K562 (cell line): Measurements from ENCODE around the gene ZDHHC3. TPM values are rescaled to one million over a fixed set of nuclear protein-coding genes. Genes with fewer than 3 reads are reported as not detected.

Experiments
- ATAC-seq: fragments of 200-7000 bp; cut with Tn5 transposase; 3 replicates; pipeline ENCODE4 v1.9.1; 2020; ENCODE audit warnings: moderate library complexity
- BruUV-seq: library from RNA; stranded (reverse); fragments of 400-500 nt; replicated peaks from 2 replicates; lab custom pipeline; 2021; lab: Mats Ljungman, UMichigan
- CTCF ChIA-PET: fragments of 300-600 bp; formaldehyde crosslinking; extraction: SDS; loops from one replicate; lab custom pipeline; 2021; ENCODE audit warnings: low intra/inter-chr PET ratio; lab: Yijun Ruan, JAX
- POLR2A ChIA-PET: fragments of 300-600, 350-650 bp; sonication (Branson Sonifier 250); formaldehyde crosslinking; extraction: SDS; loops from one replicate; lab custom pipeline; 2021; ENCODE audit warnings: antibody characterized with exemption, inconsistent platforms; lab: Yijun Ruan, JAX
- DNase-seq, 4 experiments: peaks; one replicate each; pipeline versions ENCODE4 v3.0.0 to v3.0.0-alpha.2; 2011 to 2018; ENCODE audit warnings: low spot score in 3 of 4, mixed read lengths in 3 of 4; ENCODE audit errors: extremely low read depth in 1 of 4
- FAIRE-seq: peaks from 2 replicates; lab custom pipeline; 2011; peaks lifted over from hg19 to GRCh38; lab: Jason Lieb, UNC
- H2AFZ ChIP-seq: 2 replicates; pipeline ENCODE4 v1.6.0; 2011; ENCODE audit warnings: low read depth, low read length, control low read depth, inconsistent platforms
- H3K27ac ChIP-seq: fragments of 200-600 bp; 3 replicates; pipeline ENCODE4 v1.8.0; 2011; ENCODE audit warnings: low read depth, mild to moderate bottlenecking, control low read depth, inconsistent platforms, low read length, moderate library complexity, mixed read lengths; ENCODE audit errors: extremely low read depth
- H3K27me3 ChIP-seq, 2 experiments: fragments of 300-600 bp in 1 of 2; 2 replicates in 1 of 2; 3 replicates in 1 of 2; pipeline versions ENCODE4 v1.6.0 to v1.8.0; 2011; ENCODE audit warnings: inconsistent platforms in 2 of 2, low read length in 2 of 2, mild to moderate bottlenecking in 1 of 2, mixed read lengths in 1 of 2, moderate library complexity in 1 of 2; ENCODE audit not compliant: control insufficient read depth in 2 of 2, insufficient read depth in 2 of 2
- H3K36me3 ChIP-seq: fragments of 300-600 bp; 3 replicates; pipeline ENCODE4 v1.8.0; 2011; ENCODE audit warnings: mild to moderate bottlenecking, low read length, inconsistent platforms; ENCODE audit not compliant: control insufficient read depth, insufficient read depth
- H3K4me1 ChIP-seq, 2 experiments: fragments of 200-600 bp in 1 of 2; replicated peaks in 1 of 2; 2 replicates in 1 of 2; 3 replicates in 1 of 2; pipeline versions ENCODE4 v1.5.1 to v1.8.0; 2011; ENCODE audit warnings: inconsistent platforms in 2 of 2, low read length in 2 of 2, mild to moderate bottlenecking in 1 of 2, mixed read lengths in 1 of 2, moderate library complexity in 1 of 2; ENCODE audit not compliant: control insufficient read depth in 2 of 2, insufficient read depth in 2 of 2
- H3K4me2 ChIP-seq: 2 replicates; pipeline ENCODE4 v1.6.1; 2011; ENCODE audit warnings: low read length, control low read depth, inconsistent platforms, mixed read lengths; ENCODE audit not compliant: insufficient read depth
- H3K4me3 ChIP-seq: fragments of 200-600 bp; sonication (generic), shearing (Covaris generic); 2 replicates; pipeline ENCODE4 v1.5.1; 2016; ENCODE audit warnings: control low read depth, inconsistent platforms
- H3K79me2 ChIP-seq: fragments of 200-600 bp; 3 replicates; pipeline ENCODE4 v1.8.0; 2011; ENCODE audit warnings: low read length, inconsistent platforms; ENCODE audit not compliant: control insufficient read depth, insufficient read depth
- H3K9ac ChIP-seq, 2 experiments: 2 replicates each; pipeline versions ENCODE4 v1.6.0 to v1.6.1; 2011; ENCODE audit warnings: low read depth in 2 of 2, low read length in 2 of 2, control low read depth in 1 of 2, inconsistent platforms in 1 of 2, mild to moderate bottlenecking in 1 of 2, mixed read lengths in 1 of 2; ENCODE audit not compliant: insufficient read depth in 1 of 2
- H3K9me1 ChIP-seq: one replicate; pipeline ENCODE4 v1.6.0; 2011; ENCODE audit warnings: inconsistent platforms, mild to moderate bottlenecking, low read length, moderate library complexity; ENCODE audit not compliant: control insufficient read depth, insufficient read depth
- H3K9me3 ChIP-seq: replicated peaks from 2 replicates; pipeline ENCODE4 v1.5.1; 2011; ENCODE audit warnings: low read depth, low read length, inconsistent platforms; ENCODE audit not compliant: control insufficient read depth, insufficient read depth
- H4K20me1 ChIP-seq: replicated peaks from 2 replicates; pipeline ENCODE4 v1.6.1; 2011; ENCODE audit warnings: low read length, inconsistent platforms, mixed read lengths; ENCODE audit not compliant: control insufficient read depth, insufficient read depth
- ARID1B ChIP-seq: fragments of 450-650 bp; IDR thresholded peaks from 2 replicates; pipeline ENCODE4 v1.6.1; 2016; ENCODE audit warnings: antibody characterized with exemption, mild to moderate bottlenecking, inconsistent platforms
- DMBX1 ChIP-seq: fragments of 250-450 bp; sonication (Bioruptor Pico); IDR thresholded peaks from 2 replicates; pipeline ENCODE4 v1.8.0; 2022; ENCODE audit warnings: inconsistent platforms, mild to moderate bottlenecking, moderate library complexity, borderline replicate concordance
- E2F4 ChIP-seq: sonication (generic); formaldehyde crosslinking; IDR thresholded peaks from 2 replicates; pipeline ENCODE4 v1.8.0; 2022; ENCODE audit warnings: mild to moderate bottlenecking, low read depth, missing genetic modification reagents
- ELK1 ChIP-seq: sonication (generic); formaldehyde crosslinking; IDR thresholded peaks from 2 replicates; pipeline ENCODE4 v1.8.1; 2022; ENCODE audit warnings: missing genetic modification reagents
- ELK3 ChIP-seq: fragments of 450-650 bp; formaldehyde crosslinking; IDR thresholded peaks from 2 replicates; pipeline ENCODE4 v1.4.0; 2020; ENCODE audit warnings: mild to moderate bottlenecking
- FOSL1 ChIP-seq: fragments of 200-800 bp; sonication (Bioruptor generic); conservative IDR thresholded peaks from 2 replicates; pipeline ENCODE4 v1.6.1; 2016; ENCODE audit warnings: missing genetic modification characterization, missing compliant biosample characterization
- FOXK2 ChIP-seq, 2 experiments: fragments of 450-650 bp; IDR thresholded peaks in 1 of 2; conservative IDR thresholded peaks in 1 of 2; 2 replicates each; pipeline ENCODE4 v1.6.1; 2016; ENCODE audit warnings: low read depth in 2 of 2, mild to moderate bottlenecking in 1 of 2
- HOXB6 ChIP-seq: fragments of 250-450 bp; sonication (Bioruptor Pico); IDR thresholded peaks from 2 replicates; pipeline ENCODE4 v1.5.1; 2022; ENCODE audit warnings: mild to moderate bottlenecking, borderline replicate concordance
- JUND ChIP-seq, 2 experiments: IDR thresholded peaks; 2 replicates in 1 of 2; 3 replicates in 1 of 2; pipeline ENCODE4 v1.6.1; 2011; ENCODE audit warnings: borderline replicate concordance in 2 of 2, low read depth in 2 of 2, low read length in 2 of 2, improper control_type of control experiment in 1 of 2, missing biosample characterization in 1 of 2, missing genetic modification characterization in 1 of 2, missing genetic modification reagents in 1 of 2
- KHSRP ChIP-seq: fragments of 450-650 bp; IDR thresholded peaks from 2 replicates; pipeline ENCODE4 v1.6.1; 2017
- MEIS2 ChIP-seq: fragments of 450-650 bp; IDR thresholded peaks from 2 replicates; pipeline ENCODE4 v1.6.1; 2014; ENCODE audit warnings: mild to moderate bottlenecking; ENCODE audit not compliant: partially characterized antibody
- SFPQ ChIP-seq: fragments of 200-400 bp; formaldehyde crosslinking; IDR thresholded peaks from 2 replicates; pipeline ENCODE4 v1.6.1; 2017; ENCODE audit warnings: mild to moderate bottlenecking, low read depth, low read length, moderate library complexity
- SLC30A9 ChIP-seq: fragments of 250-450 bp; sonication (Bioruptor Pico); IDR thresholded peaks from 2 replicates; pipeline ENCODE4 v1.8.0; 2022; ENCODE audit warnings: mild to moderate bottlenecking, moderate library complexity
- SMARCE1 ChIP-seq: fragments of 450-650 bp; IDR thresholded peaks from 2 replicates; pipeline ENCODE4 v1.7.1; 2016; ENCODE audit warnings: mild to moderate bottlenecking
- ZBTB8A ChIP-seq: fragments of 450-650 bp; IDR thresholded peaks from 2 replicates; pipeline ENCODE4 v1.6.1; 2018; ENCODE audit warnings: mild to moderate bottlenecking, moderate library complexity; ENCODE audit not compliant: partially characterized antibody
- WGBS: fragments of 100-300 bp; shearing (Covaris generic); methylation state at CpG from one replicate; pipeline ENCODE4 v1.1.6; 2016; ENCODE audit warnings: low coverage, mixed read lengths; ENCODE audit not compliant: insufficient coverage; ENCODE audit errors: missing lambda C conversion rate; 5-methylcytosine and 5-hydroxymethylcytosine counted together
- in situ Hi-C: fragments of 300-500 bp; cut with MboI; formaldehyde crosslinking; loops from 4 replicates; pipeline ENCODE4 v1.15.0; 2018; ENCODE audit warnings: inconsistent platforms, mixed read lengths
- intact Hi-C: fragments of 100-400 bp; cut with micrococcal nuclease; formaldehyde crosslinking; loops from 2 replicates; pipeline ENCODE4 v1.14.2; 2022
- polyA plus RNA-seq, 8 experiments: library from polyadenylated mRNA; depleted of rRNA in 4 of 8; stranded (reverse) in 5 of 8; unstranded in 3 of 8; fragments of >200 nt; fragmentation: Nextera tagmentation in 2 of 8; fragmentation: Illumina TruSeq in 1 of 8; extraction: Ambion mirVana in 2 of 8; extraction: Trizol in 1 of 8; gene quantifications; 2 replicates each; pipeline versions ENCODE4 v1.2.1 to v1.2.3, GENCODE V29; 2011 to 2014; ENCODE audit warnings: inconsistent platforms in 1 of 8, missing spikeins in 1 of 8
- total RNA-seq, 7 experiments: library from RNA; depleted of rRNA in 6 of 7; stranded (reverse); fragments of >200 nt in 6 of 7; fragmentation: Illumina TruSeq in 2 of 7; extraction: Trizol in 2 of 7; gene quantifications; 2 replicates each; pipeline versions ENCODE4 v1.2.1 to v1.2.3, GENCODE V29; 2011 to 2021; ENCODE audit warnings: low replicate concordance in 1 of 7
- TF ChIP-seq, protein P1 (sequence below): sonication (generic); formaldehyde crosslinking; IDR thresholded peaks from 2 replicates; pipeline ENCODE4 v1.8.0; 2022; ENCODE audit warnings: missing genetic modification reagents, mild to moderate bottlenecking, borderline replicate concordance

The ZDHHC3 gene
- total and polyA plus RNA-seq, 9 of the 15 experiments (the other 6 are each of a cell fraction or from before 2014, with no cell fraction given), result 10.3 to 120 (median 67.2) TPM

- no peaks in the 10 kb centered on the region for H3K4me1 ChIP-seq
- ChIA-PET CTCF (no interaction called here), POLR2A (interaction anchor here (0.8 to 2.2 kb wide), 4 partner anchors 12 to 831 kb away, joined by 4 to 7 read pairs (median 4); no protein-coding TSS in a partner anchor)
- BruUV-seq, result no TSS peak
- H2AFZ ChIP-seq, result no peak overlapping the region
- H3K27ac ChIP-seq, result no peak overlapping the region
- WGBS, result 10% methylated on average over 3 of the region's 3 CpGs
- in situ Hi-C loops, result no loop called here
- H3K79me2 ChIP-seq, result no peaks in the 10 kb centered on the region; the same call in 2 of the 3 replicates
- peak overlapping the region in 1 of 2 experiments; percentile 59; a peak in 1 of 4 replicates for H3K9ac ChIP-seq
- H3K27me3 ChIP-seq, result no peaks in the 10 kb centered on the region
- peak in 2 of 4 experiments; percentile 20 to 27 for DNase-seq
- no peak overlapping the region for H3K4me3 ChIP-seq
- peaks cover 44% of the 10 kb centered on the region for H3K36me3 ChIP-seq
- H3K9me1 ChIP-seq, result no peaks in the 10 kb centered on the region
- intact Hi-C loops, result no loop called here
- H3K4me2 ChIP-seq, result no peak overlapping the region
- no peak for FAIRE-seq
- ATAC-seq, result peak; percentile 57
- no peaks in the 10 kb centered on the region for H3K9me3 ChIP-seq
- H4K20me1 ChIP-seq, result peaks cover 20% of the 10 kb centered on the region
- no peak for TF ChIP-seq ELK1 (CRISPR knock-in tag)
- TF ChIP-seq ZBTB8A, result no peak
- TF ChIP-seq FOSL1 (tag), result peak; percentile 90
- TF ChIP-seq SMARCE1, result peak; percentile 83; the same call in 1 of the 2 replicates
- peak; percentile 51 for TF ChIP-seq ARID1B
- no peak for TF ChIP-seq DMBX1
- TF ChIP-seq SFPQ, result no peak
- no peak for TF ChIP-seq KHSRP
- peak; percentile 86 for TF ChIP-seq JUND (IDR thresholded peaks at IDR 0.05; ENCODE audit: borderline replicate concordance, low read depth, low read length)
- peak; percentile 78; the same call in 1 of the 3 replicates for TF ChIP-seq JUND (tag; IDR thresholded peaks at IDR 0.05; ENCODE audit: borderline replicate concordance, low read depth, low read length)
- no peak for TF ChIP-seq HOXB6
- peak; percentile 62 to 73; a peak in 3 of 4 replicates for TF ChIP-seq FOXK2 (conservative IDR thresholded peaks at IDR 0.05 in 1 of 2, IDR thresholded peaks at IDR 0.05 in 1 of 2; ENCODE audit: low read depth in 2 of 2)
- TF ChIP-seq, protein P1, sequence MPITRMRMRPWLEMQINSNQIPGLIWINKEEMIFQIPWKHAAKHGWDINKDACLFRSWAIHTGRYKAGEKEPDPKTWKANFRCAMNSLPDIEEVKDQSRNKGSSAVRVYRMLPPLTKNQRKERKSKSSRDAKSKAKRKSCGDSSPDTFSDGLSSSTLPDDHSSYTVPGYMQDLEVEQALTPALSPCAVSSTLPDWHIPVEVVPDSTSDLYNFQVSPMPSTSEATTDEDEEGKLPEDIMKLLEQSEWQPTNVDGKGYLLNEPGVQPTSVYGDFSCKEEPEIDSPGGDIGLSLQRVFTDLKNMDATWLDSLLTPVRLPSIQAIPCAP (CRISPR knock-in tag), result no peak
- no peak for TF ChIP-seq SLC30A9 (CRISPR knock-in tag)
- no peak for TF ChIP-seq E2F4 (CRISPR knock-in tag)
- peak; percentile 20 for TF ChIP-seq MEIS2
- no peak for TF ChIP-seq ELK3 (CRISPR knock-in tag)
These were observed 21.0 kb downstream of the ZDHHC3 start for GRCh38 chr3:44954962-44955361.
